ENCODE data around the gene NFX1. TPM values are rescaled to one million over a fixed set of nuclear protein-coding genes. Genes with fewer than 3 reads are reported as not detected.
"Not testable (repeated sequence)": the region's sequence is repeated elsewhere in the genome, so short reads cannot be mapped to it uniquely, and the experiment has no call there.

Gene NFX1
- total RNA-seq, 6 experiments from 2014 or later = 22.6 to 29.2 (median 24.8) TPM

DNA sequence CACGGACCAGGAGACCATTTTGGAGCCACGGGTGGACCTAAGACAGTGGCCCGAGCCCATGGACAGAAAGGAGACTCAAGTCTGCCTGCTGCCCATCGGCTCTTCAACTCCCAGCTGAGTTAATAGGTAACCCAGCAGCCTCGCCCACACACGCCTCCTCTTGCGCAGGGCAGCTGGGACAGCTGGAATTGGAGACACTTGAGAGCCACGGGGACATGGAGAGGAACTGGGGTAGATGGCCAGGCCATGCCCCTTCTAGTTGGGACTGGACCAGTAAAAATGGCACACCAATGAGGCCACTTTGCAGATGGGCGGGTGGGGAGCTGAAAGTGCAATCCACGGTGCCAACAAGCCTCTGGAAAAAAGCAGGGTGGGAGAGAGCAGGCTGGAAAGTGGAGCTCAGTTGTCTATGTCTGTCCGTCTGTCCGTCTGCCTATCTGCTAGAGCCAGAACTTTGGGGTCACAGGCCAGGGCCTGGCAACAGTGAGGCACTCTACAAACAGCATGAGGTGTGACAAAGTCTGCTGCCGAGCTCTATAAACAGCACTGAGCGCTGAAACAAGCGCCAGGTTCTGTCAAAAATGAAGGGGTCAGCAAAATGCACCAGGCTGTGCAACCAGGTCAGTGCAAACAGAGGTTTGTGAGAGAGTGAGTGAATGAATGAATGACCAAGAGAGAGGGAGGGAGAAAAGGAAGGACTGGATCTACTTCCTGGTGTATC lies 105.0 kb downstream of the NFX1 start:
- intact Hi-C loops (cut with DNase I); H3K27me3 ChIP-seq; H3K9me3 ChIP-seq; H3K36me3 ChIP-seq: not testable (repeated sequence)
- ATAC-seq (peak; percentile 24 to 62 (median 40)), DNase-seq (peak; percentile 80 to 92 (median 92))
- Histone ChIP-seq H3K4me1 (peaks cover 0 to 33% (median 12%) of the 10 kb centered on the region in 4 donors), H3K4me3 (peak overlapping the region; percentile 21 to 49 (median 44)), H3K27ac (peak overlapping the region in 2 of 3 donors; percentile 62 to 86)
- peak; percentile 50 for TF ChIP-seq POLR2A (IDR thresholded peaks at IDR 0.05)
- 24% methylated on average over 12 of the region's 15 CpGs for WGBS (ENCODE audit: insufficient coverage, low coverage, low lambda C conversion rate, missing lambda C conversion rate)

DNA sequence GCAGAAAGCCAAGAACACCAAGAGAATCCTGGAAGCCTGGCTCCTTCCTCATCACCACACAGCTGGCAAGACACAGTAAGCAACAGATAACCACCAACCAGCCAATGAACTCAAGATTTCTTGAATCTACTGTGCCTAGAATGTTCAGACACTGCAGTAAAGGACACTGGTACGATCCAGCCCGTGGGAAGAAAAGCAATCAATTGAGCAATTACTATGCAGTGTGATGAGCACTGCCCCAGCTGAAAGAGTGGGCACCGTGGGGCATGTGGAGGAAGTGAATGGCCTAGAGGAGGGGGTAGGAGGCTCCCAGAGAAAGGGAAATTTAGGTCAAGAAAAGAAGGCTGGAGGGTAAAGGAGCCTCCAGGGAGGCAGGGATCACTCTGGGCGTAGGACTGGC lies 107.5 kb downstream of the NFX1 start:
- ATAC-seq; intact Hi-C loops (cut with DNase I); H3K36me3 ChIP-seq; H3K9me3 ChIP-seq; H3K27me3 ChIP-seq; H3K4me3 ChIP-seq; DNase-seq; H3K27ac ChIP-seq: not testable (repeated sequence)
- 37% methylated on average over 2 of the region's 4 CpGs for WGBS (ENCODE audit: insufficient coverage, low coverage, low lambda C conversion rate, missing lambda C conversion rate)
- H3K4me1 ChIP-seq = peaks cover 0 to 16% (median 3%) of the 10 kb centered on the region in 4 donors

DNA sequence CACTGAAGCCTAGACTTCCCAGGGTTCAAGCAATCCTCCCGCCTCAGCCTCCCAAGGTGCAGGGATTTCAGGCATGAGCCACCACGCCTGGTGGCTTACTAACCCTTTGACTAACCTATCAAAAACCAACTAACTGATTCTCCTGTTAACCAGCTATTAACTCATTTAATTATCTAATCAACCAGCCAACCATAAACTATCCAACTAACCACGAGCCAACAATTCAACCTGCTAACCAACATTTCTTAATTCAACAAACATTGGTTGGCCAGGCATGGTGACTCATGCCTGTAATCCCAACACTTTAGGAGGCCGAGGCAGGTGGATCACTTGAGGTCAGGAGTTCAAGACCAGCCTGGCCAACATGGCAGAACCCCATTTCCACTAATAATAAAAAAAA lies 108.7 kb downstream of the NFX1 start:
- 89% methylated on average over 4 of the region's 4 CpGs for WGBS (ENCODE audit: insufficient coverage, low coverage, low lambda C conversion rate, missing lambda C conversion rate)
- ATAC-seq; intact Hi-C loops (cut with DNase I): not testable (repeated sequence)

DNA sequence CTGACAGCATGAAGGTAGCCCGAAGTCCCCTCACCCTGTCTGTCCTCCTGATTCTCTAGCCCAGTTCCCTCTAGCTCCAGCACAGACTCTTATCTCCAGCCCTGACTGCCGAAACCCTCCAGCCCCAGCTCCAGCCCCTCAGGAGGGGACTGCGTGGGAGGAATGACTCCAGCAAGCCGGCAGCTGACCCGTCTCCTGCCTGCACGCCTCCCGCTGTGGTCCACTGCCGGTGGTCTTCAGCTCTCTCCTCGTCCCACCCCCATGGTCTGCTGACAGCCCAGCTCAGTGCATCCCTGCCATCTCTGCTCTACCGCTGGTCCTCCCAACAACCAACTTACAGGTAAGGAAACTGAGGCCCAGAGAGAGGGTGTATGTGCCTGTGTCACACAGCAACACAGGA lies 111.5 kb downstream of the NFX1 start:
- not testable (repeated sequence) for H3K4me1 ChIP-seq, H3K9me3 ChIP-seq, H3K27ac ChIP-seq, H3K36me3 ChIP-seq, ATAC-seq, H3K27me3 ChIP-seq, DNase-seq, H3K4me3 ChIP-seq
- intact Hi-C loops (cut with DNase I) = loop anchor here in 1 of 2 donors (5.0 kb wide), 1 partner anchor 65 kb away; no protein-coding TSS in a partner anchor
- 79% methylated on average over 7 of the region's 10 CpGs for WGBS (ENCODE audit: insufficient coverage, low coverage, low lambda C conversion rate, missing lambda C conversion rate)

More for the DNA sequence above, 108.7 kb downstream of the NFX1 start:
- not testable (repeated sequence) for H3K4me3 ChIP-seq, H3K9me3 ChIP-seq, H3K27me3 ChIP-seq, DNase-seq, H3K27ac ChIP-seq, H3K4me1 ChIP-seq, H3K36me3 ChIP-seq

DNA sequence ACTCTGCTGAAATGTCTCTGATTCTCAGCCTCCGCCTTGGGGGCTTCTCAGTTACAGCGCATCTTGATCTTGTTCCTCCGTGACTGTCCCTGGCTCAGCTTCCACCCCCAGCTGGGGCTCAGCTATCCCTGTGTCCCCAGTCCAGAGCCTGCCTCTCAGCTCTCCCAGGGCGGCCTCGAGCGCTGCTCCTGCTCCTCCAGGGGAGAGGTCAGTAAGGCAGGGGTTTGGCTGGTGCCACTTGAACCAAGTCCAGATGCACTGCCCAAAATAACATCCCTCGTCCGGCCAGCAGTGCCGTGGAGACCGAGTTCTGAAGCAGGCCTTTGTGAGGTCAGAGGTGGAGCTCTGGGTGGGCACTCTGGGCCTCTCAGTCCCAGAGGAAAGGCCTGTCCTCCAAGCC lies 112.1 kb downstream of the NFX1 start, which contains the start of gene AQP7:
AQP7 (minus strand) TSS at position 198 of the 400 bp plus-strand sequence. CDS start 1,306 bp downstream, outside the sequence.
- intact Hi-C loops (cut with DNase I) = loop anchor here in 1 of 2 donors (5.0 kb wide), 1 partner anchor 65 kb away; no protein-coding TSS in a partner anchor
- not testable (repeated sequence) for H3K36me3 ChIP-seq, H3K27ac ChIP-seq, H3K27me3 ChIP-seq, H3K4me3 ChIP-seq, H3K4me1 ChIP-seq, ATAC-seq, H3K9me3 ChIP-seq, DNase-seq
- WGBS (ENCODE audit: insufficient coverage, low coverage, low lambda C conversion rate, missing lambda C conversion rate) = 92% methylated on average over 2 of the region's 10 CpGs

DNA sequence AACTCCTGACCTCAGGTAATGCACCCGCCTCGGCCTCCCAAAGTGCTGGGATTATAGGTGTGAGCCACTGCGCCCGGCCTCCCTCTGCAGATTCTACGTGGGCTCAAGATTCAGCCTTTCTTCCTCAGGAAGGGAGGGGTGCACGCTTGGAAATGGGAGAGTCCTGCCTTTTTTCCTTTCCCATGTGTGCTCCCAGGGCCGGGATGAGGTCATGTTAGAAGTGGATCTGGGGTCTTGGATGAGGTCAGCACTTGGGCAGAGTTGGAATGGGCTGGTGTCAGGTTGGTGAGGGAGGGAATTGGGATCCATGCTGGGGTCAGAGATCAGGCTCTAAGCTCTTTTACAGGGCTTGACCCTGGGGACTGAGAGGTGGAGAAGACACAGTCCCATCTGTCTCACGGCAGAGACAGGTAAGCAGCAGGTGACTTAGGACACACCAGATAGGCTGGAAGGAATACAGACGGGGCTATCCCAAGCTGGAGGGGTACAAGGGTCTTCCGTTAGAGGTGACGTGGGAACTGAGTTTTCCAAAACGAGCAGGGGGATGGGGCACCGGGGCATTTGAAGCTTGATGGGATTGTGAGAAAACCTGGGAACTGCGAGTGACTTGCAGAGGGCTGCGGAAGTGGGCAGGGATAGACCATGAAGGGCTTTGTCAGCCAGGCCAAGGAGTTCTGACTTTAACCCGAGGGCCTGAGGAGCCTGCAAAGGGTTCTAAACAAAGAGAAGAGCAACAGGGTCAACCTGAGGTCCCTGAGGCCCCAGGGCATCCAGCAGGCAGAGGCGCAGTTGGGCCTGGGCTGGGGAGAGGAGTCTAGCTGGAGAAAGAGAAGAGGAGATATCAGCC lies 113.8 kb downstream of the NFX1 start:
- WGBS (ENCODE audit: insufficient coverage, low coverage, low lambda C conversion rate, missing lambda C conversion rate) = 61% methylated on average over 9 of the region's 17 CpGs
- DNase-seq = no peak
- TF ChIP-seq, protein P1, sequence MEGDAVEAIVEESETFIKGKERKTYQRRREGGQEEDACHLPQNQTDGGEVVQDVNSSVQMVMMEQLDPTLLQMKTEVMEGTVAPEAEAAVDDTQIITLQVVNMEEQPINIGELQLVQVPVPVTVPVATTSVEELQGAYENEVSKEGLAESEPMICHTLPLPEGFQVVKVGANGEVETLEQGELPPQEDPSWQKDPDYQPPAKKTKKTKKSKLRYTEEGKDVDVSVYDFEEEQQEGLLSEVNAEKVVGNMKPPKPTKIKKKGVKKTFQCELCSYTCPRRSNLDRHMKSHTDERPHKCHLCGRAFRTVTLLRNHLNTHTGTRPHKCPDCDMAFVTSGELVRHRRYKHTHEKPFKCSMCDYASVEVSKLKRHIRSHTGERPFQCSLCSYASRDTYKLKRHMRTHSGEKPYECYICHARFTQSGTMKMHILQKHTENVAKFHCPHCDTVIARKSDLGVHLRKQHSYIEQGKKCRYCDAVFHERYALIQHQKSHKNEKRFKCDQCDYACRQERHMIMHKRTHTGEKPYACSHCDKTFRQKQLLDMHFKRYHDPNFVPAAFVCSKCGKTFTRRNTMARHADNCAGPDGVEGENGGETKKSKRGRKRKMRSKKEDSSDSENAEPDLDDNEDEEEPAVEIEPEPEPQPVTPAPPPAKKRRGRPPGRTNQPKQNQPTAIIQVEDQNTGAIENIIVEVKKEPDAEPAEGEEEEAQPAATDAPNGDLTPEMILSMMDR (IDR thresholded peaks at IDR 0.05) = no peak
- TF ChIP-seq POLR2A (IDR thresholded peaks at IDR 0.05) = no peak
- Histone ChIP-seq H3K9me3 (no peaks in the 10 kb centered on the region), H3K27me3 (no peaks in the 10 kb centered on the region), H3K4me1 (peaks cover 0 to 3% (median 0%) of the 10 kb centered on the region in 4 donors), H3K27ac (no peak overlapping the region), H3K36me3 (no peaks in the 10 kb centered on the region), H3K4me3 (no peak overlapping the region)
- ATAC-seq = peak in 2 of 4 donors; percentile 39 to 45
- intact Hi-C loops (cut with DNase I) = loop anchor here in 1 of 2 donors (5.0 kb wide), 1 partner anchor 63 kb away; no protein-coding TSS in a partner anchor

Measured in right lobe of liver (tissue), 6 donors.